Stimulated activated CD4-positive, alpha-beta T cell treated with anti-CD3 and anti-CD28 coated beads, TNF-alpha, amount 100 ng/mL, for 4 hours (primary cell): ENCODE measurements around the gene FKBP8.

ENCODE experiments used
- DNase-seq, 3 experiments: peaks; one replicate each; pipeline ENCODE4 v3.0.0-alpha.2; 2020; ENCODE audit warnings: low read depth in 3 of 3

The FKBP8 gene

DNA sequence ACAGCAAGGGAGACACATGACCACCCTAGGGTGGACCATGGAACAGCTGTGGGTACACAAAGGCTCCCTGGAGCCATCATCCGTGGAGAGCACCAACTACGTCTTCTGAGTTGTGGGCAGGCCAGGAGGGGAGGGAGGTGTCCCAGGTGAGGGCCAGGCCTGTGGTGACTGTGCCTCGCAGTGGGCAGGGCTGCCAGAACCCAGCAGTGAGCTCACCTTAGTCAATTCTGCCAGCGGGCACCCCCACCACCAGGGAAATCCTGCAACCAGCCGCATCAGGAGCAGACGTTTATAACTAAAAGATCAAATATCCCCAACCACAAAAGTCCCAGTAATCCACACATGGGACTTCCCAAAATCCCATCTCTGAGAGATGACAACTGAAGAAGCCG lies 41.1 kb downstream of the FKBP8 start:
- no peak for DNase-seq

DNA sequence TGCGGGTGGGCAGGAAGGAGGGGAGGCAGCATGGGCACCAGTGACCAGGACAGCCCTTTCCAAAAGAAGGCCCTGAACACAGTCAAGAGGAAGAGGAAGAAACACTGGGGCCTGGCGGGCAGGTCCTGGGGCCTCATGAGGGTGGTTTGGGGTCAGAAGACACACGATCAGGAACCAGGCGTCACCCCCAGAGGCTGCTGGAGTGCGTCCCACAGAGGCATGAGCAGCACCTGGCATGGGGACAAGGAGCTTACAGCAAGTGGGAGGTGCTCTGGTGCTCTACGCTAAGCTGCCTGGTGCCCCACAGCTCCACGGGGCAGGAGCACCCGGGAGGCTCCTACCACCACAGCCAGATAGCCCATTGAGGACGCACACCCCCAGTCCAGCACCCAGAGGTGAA lies 41.5 kb downstream of the FKBP8 start:
- no peak for DNase-seq

DNA sequence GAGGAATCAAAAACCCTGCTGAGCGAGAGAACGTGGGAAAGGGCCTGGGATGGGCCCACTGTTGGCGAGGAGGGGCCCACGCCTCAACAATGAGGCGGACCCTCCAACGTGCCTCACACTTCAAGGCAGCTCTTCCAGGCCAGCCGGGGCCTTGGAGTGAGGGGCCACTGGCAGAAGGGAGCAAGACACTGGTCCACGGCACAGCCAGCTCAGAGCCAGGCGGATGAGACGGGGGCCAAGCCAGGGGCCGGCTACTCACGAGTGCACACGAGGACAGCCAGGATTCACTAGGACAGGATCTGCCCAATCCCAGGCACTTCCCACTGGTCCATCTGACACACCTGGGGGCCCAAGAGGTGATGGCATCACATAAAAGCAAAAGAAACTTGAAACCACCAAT lies 42.0 kb downstream of the FKBP8 start:
- no peak for DNase-seq

DNA sequence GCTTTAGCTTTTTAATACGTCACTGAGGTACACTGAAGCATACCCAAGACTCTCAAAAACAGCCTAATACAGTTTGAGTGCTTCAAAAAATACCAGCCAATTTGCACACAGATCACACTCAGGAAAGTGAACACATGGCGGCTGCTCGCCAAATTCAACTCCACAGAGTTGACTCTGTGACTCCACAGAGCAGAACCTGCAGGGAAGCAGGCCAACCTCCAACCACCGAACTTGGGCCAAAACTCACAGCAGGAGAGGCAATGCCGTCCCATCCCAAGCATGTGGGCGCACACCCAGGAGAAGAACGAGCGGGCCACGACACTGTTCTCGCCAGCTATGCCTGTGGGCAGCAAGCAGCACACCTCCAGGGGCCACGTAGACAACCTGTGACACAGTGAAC lies 42.6 kb downstream of the FKBP8 start:
- DNase-seq, result no peak

DNA sequence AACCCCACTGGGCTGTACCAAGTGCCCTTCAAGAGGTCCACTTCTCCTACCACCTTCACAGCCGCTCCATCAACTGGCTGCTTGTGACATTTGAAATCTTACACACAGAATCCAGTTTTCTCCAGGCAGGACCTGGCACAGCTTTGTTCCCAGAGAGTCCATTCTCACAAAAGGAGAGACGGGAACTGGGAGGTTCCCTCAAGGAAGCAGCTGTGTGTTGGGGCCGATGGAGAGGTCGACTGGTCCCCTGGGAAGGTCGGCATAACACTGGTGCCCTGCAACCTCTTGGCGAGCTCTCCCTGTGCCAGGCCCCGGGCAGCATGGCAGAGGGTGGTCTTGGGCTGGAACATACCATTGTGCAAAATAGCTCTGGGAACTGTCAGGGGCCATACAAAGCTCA lies 43.0 kb downstream of the FKBP8 start:
- no peak for DNase-seq

DNA sequence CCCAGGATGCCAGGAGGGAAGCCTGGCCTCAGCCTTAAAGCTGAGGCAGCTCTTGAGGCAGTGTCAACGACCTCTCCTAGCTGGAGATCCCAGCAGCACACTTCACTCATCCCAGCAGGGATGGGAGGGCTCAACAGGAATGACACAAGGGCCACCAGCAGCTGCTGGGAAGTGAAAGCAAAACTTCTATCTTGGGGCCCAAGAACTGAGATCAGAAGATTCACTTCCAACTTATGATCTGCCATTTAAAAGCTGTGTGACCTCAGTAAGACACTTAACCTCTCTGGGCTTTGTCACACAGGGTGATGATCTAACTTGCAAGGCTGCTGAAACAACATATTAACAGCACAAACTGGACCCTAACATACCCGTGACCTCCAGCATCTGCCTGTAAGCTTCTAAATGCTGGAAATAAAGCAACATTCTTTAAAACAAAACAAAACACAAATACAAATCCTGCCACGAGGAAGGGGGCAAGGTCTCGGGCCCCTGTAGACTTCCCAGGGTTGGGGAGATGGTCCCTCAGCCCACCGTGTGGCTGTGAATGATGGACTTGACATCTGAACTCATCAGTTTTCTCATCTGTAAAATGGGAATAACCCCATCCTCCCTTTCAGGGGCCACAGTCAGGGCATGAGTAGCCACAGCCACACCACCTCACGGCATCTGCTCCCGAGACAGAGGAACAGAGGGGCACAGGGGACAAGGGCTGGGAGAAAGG lies 44.2 kb downstream of the FKBP8 start:
- DNase-seq, result no peak

DNA sequence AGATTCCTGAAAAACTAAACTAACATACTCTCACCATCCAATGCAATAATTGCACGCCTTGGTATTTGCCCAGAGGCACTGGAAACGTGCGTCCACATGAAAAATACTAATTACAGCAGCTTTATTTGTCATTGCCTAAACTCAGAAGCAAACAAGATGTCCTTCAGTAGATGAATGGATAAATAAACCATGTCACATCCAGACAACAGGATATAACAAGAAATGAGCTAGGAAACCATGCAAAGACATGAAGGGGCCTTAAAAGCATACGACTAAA lies 46.5 kb downstream of the FKBP8 start:
- no peak for DNase-seq

DNA sequence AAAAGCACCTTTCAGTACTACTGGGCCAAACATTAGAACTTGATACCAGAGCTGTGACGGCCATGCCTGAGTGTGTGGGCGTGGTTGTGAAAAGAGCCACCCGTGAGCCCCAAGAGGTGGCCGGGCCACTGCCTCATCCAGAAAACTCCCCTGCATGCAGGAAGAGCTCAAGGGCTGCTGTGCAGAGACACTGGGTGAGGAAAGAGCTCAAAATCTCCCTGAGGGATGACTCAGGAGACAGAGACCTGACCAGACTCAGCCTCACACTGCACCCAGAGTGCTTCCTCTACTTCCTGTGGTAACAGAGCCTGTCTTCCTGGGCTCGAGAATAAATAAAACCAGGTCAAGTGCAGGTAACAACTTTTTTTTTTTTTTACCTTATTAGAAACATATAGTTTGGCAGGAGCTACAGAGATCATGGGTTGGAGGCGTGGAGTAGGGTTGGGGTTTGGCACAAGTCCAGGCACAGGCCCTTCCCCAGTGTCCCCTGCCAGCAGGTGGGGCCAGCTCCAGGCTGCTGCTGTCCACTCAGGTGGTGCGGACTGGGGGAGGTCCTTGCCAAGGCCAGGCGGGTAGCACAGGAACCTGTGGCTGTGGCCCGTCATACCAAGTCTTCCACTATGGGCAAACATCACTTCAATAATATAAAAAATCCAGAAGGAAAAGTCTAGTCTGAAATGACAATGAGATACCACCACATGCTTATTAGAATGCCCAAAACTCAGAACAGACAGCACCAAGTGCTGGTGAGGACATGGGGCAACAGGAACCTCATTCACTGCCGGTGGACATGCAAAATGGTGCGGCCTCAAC lies 47.0 kb downstream of the FKBP8 start:
- DNase-seq, result peak in 1 of 3 experiments; percentile 35

DNA sequence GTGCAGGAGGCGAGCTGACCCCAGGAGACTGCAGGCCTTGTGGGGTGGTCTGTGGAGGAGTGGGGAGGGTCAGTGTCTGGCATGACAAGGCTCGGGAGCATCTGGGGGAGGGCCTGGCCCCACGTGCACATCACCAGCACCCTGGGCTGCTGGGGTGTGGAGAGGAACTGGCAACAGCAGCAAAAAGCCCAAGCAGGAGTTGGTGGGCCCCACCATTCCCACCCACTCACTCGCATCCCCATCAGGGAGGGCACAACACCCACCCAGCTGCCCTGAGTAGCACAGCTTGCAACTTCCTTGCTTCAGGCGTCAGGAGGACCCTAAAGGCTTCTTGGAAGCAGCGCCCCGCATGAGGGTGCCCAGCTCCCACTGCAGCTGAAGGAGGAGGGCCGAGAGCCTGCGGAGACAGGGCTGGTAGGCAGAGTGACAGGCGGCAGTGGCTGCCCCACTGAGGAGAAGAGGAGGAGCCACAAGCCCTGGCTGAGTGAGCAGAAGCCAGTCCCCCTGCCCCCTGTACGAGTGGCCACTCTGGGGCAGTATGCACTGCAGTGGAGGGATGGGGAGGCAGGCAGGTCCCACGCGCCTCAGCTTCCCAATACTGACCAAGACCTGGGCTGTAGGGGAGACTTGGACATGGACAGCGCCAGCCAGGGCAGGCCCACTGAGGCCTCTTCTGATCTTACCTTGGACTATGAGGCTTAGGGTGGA lies 48.0 kb downstream of the FKBP8 start:
- no peak for DNase-seq

DNA sequence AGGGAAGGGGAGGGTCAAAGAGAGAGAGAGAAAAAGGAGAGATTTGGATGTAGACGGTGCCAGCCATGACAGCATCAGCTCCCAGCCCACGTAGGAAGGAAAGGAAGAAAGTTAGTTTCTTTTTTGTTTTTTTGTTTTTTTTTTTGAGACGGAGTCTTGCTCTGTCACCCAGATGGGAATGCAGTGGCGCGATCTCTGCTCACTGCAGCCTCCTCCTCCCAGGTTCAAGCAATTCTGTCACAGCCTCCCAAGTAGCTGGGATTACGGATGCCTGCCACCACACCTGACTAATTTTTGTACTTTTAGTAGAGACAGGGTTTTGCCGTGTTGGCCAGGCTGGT lies 49.1 kb downstream of the FKBP8 start:
- no peak for DNase-seq

DNA sequence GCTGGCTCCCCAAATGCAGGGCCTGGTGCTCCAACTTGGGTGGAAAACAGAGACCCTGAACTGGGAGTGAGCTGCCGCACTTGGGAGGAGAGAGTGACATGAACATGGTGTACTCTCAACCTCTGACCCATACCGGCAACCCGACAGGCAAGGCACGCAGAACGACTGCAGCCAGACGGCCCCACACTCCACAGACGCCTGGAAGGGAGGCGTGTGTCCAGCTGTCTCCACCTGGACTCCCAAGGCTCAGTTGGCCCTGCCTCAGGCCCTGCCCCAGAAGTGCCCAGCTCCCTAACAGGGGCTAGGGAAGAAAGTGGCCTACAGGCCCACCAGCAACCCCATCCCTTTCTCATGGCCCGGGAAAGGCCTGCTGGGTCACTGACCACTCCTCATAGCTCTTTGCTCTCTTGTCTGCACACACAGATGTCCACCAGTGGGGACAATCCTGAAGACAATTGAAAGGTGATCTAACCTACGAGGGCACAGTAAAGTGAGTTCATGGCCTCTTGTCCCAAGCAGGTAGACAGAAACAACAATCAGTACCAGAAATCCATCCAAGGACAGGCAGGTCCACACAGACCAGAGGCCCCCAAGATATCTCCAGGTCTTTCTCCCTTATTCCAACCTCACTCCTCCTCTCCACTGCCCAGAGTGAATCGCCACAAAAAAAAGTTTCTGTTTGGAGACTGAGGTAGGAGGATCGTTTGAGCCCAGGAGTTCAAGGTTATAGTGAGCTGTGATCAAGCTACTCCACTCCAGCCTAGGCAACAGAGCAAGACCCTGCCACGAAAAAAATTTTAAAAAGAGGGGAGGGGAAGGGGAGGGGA lies 49.7 kb downstream of the FKBP8 start:
- no peak for DNase-seq

DNA sequence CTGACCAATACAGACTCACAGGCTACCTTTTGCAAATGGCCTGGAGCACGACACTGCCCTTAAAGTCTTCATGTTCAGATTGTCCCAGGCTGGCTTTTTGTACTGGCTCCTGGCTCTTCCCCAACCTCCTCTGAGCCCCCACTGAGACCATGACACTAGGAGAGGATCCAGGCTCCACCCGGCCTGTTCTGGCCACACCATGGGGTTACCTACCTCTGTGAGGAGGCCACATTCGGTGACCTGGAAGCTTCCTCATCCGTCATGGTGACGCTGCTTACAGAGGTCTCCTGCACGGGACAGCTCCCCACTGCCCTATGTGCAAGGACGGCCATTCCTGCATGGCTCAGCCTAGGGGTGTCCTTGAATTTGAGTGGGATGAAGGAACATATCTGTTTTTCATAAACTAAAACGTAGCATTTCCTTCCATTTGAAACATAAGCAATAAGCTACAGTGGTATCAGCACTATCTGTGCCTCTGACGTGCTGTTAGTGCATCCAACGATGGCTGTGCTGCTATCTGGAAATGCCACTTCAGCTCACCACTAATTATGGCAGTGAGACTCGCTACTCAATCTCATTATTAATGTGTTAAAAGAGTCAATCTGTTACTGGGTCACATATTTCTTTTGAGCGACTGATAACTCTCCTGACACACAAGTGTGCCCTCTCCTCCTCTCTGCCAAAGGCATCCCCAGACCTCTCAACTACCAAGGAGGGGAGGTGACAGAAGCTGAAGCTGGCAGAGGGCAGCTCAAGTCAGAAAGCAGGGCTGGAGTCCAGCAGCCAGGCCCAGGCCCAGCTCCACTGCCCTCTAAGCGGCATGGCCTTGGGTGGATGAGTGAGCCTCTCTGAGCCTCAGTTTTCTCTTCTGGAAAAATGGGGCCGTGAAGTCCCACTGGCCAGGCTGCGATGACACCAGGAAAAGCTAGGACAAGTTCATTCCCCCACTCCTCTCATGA lies 51.1 kb downstream of the FKBP8 start:
- DNase-seq, result no peak

DNA sequence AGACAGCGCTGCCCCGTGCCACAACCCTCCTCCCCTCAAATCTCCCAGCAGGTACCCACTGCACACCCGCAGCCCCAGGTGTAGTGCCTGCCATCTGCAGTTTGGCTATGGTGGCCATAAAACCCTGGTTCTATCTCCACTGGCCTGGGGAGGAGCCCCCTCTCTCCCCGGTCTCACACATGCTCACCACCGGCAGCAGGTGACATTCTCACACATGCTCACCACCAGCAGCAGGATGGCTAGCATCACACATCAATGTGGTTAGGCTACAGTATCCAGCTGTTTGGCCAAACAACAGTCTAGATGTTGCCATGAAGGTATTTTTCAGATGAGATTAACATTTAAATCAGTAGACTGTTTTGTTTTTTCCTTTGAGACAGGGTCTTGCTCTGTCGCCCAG lies 52.6 kb downstream of the FKBP8 start:
- DNase-seq, result no peak

DNA sequence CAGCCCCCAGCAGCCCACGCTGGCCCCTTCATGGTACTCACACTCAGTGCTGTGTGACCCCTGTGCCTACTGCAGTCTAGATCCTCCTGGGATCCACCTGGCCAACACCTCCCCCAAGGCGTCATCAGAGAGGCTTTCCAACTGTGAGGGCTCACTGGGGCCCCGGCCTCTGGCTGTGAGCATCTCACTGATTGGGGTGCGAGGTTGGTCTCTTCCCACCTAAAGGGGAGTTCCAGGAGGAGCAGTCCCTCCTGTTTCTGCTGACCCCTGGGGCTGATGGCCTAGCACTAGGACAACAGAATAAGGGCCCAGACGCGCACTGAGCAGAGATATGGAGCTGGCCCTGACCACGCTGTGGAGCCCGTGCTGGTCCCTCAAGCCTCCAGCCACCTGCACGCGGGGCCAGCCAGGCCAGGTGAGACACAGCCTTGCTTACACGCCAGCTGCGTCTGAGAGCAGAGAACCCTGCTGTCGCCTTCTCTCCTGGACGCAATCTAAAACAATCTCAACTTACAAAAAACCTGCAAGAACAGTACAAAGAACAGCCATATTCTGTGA lies 53.7 kb downstream of the FKBP8 start:
- DNase-seq, result no peak

DNA sequence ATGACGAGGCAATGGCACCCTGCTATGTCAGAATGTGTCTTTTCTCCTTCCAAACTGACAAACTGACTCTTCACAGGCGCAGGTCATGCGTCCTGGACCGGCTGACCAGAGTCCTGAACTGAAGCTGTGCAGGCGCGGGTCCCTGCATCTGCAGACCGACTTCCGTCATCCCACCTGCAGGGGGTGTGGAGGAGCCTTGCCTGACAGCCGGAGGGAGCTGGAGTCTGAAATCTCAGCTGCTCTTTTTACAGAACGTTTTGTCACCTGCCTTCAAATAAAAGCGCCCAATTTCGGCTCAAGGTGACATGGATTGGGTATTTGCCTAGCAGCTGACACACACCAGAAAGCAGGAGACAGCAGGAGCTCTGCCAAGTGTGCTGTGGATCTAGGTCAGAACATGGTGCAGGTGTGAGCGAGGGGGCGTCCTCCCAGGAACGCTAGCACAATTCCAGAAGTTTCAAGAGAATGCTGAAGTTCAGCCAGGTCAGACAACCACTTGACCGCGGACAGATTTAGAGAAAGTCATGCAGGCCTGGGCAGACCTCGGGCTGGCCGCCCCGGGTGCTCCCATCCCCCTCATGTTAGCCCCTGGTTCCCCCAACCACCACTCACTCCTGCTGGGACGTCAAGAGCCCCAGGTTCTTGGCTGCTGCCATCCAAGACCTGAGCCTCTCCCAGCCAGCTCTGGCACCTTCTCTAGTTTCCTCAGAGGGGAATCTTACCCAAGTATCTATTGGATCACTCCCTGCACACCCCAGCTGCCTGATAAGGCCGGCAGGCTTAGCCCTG lies 54.3 kb downstream of the FKBP8 start:
- DNase-seq, result no peak

DNA sequence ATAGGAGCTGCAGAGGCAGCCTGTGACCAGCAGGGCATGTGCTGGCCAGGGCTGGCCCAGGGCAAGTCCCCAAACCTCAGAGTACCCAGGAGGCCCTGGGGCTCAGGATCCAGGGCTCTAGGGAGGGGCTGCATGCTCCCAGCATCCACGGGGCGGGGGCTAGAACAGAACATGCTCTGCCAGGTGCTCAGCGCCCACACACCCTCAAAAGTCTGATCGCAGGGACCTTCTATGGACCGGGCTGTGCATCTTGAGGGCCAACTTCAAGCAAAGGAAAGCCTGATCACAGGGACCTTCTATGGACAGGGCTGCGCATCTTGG lies 55.0 kb downstream of the FKBP8 start:
- no peak for DNase-seq

DNA sequence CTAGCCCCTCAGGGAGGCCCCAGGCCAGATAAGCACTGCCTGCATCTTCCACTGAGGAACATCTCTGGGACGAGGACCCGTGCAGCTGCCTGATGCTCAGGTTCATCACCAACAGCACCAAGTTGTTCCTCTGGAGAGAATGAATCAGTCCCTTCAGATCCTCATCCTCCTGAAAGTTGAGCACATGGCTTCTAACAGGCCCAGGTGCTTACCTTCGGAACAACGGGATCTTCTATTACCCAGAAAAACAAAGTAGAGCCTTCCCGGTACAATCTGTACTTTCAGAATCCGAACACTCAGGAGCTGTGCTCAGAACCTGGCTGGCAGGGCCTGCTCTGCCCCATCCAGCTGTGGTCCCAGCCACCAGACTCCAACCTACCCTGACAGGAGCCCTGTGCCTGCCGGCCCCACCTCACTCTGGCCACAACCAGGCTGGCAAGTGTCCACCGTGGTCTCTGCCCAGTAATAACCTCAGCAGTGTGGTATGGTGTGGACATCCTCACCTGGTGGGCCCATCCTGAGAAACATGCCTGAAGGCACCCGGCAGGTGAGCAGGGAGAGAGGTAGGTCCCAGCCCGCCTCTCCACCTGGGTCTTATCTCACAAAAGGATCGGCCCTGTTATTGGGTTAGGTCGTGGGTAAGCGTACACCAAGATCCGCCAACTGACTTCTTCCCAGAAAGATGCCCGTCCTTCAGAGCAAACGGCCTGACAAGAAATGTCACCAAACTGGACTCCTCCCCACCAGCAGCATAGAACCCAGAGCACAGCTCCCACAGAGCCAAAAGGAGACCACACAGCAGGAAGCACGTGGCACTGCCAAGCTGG lies 55.6 kb downstream of the FKBP8 start:
- DNase-seq, result no peak

DNA sequence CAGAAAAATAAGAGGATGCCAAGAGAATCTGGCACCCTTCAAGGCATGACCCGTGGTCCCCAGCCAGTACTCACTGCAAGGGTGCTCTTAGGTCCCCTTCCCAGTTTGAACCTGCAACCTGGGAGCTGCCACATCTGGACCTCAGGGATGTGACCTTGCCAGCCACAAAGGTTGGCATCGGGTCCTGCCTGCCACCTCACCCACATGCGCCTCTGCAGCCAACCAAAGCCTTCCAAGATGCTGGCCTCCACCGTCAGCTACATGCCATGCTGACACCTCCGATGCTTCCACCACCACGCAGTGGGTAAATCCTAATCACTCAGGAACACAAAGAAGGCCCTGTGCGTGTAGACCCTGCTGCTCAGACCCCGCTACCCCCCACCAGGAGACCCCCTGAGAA lies 56.6 kb downstream of the FKBP8 start:
- no peak for DNase-seq

DNA sequence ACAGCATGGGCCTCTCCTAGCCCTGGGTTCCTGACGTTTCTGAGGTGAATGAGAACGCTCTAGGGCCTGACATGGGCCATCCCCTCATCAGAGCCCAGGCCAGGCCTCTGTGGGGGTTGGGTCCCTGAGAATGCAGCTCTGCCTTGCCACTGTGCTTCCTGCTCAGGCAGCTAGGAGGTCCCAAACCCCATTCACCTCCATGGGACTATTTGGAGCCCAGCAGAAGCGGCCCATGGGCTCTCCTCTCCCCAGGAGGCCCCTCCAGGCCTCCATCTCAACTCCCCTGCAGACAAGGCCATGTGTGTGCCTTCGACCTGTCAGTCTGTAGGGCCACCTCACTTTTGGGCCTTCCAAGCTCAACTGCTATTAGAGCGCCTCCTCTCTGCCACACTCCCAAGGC lies 58.4 kb downstream of the FKBP8 start:
- no peak for DNase-seq
